WTC11 (cell line): ENCODE measurements around the gene OR10P1. TPM values are rescaled to one million over a fixed set of nuclear protein-coding genes. Genes with fewer than 3 reads are reported as not detected.

Experiments
- ATAC-seq: fragments of 200-7000 bp; cut with Tn5 transposase; 2 replicates; pipeline ENCODE4 v1.10.0; 2021; ENCODE audit warnings: mild to moderate bottlenecking, moderate library complexity
- CTCF ChIA-PET: fragments of 300-600 bp; sonication (Branson Sonifier 250); formaldehyde crosslinking; loops from one replicate; lab custom pipeline; 2021; ENCODE audit warnings: antibody characterized with exemption; lab: Charles Lee
- POLR2A ChIA-PET: fragments of 350-600 bp; sonication (Branson Sonifier 250); formaldehyde crosslinking; loops from one replicate; lab custom pipeline; 2021; ENCODE audit warnings: antibody characterized with exemption; lab: Charles Lee
- DNase-seq: peaks from one replicate; pipeline ENCODE4 v3.0.0; 2021; ENCODE audit warnings: low spot score
- H3K27ac Mint-ChIP-seq: 2 replicates; pipeline ENCODE4 v1.8.0; 2021; ENCODE audit warnings: mixed read lengths
- H3K27me3 Mint-ChIP-seq: 2 replicates; pipeline ENCODE4 v1.8.0; 2021; ENCODE audit warnings: low read depth, mild to moderate bottlenecking, moderate library complexity, mixed read lengths
- H3K36me3 Mint-ChIP-seq: 2 replicates; pipeline ENCODE4 v1.8.0; 2021; ENCODE audit warnings: mixed read lengths
- H3K4me1 Mint-ChIP-seq: 2 replicates; pipeline ENCODE4 v1.8.0; 2022; ENCODE audit warnings: mixed read lengths
- H3K4me3 Mint-ChIP-seq: 2 replicates; pipeline ENCODE4 v1.8.0; 2021; ENCODE audit warnings: mild to moderate bottlenecking, moderate library complexity, mixed read lengths
- H3K9me3 Mint-ChIP-seq: 2 replicates; pipeline ENCODE4 v1.8.0; 2021; ENCODE audit warnings: mixed read lengths
- AFF4 ChIP-seq: sonication (generic); formaldehyde crosslinking; IDR thresholded peaks from 2 replicates; pipeline ENCODE4 v1.8.1; 2023; ENCODE audit warnings: mild to moderate bottlenecking, missing genetic modification reagents, borderline replicate concordance
- AR ChIP-seq: fragments of 250-450 bp; sonication (Bioruptor Pico); IDR thresholded peaks from 2 replicates; pipeline ENCODE4 v1.9.0; 2021; ENCODE audit warnings: mild to moderate bottlenecking
- ATF2 ChIP-seq: sonication (generic); formaldehyde crosslinking; IDR thresholded peaks from 2 replicates; pipeline ENCODE4 v1.8.1; 2022; ENCODE audit warnings: low read depth, missing genetic modification reagents, borderline replicate concordance
- E2F5 ChIP-seq: sonication (generic); formaldehyde crosslinking; IDR thresholded peaks from 2 replicates; pipeline ENCODE4 v1.8.1; 2022; ENCODE audit warnings: mild to moderate bottlenecking, moderate library complexity, missing genetic modification reagents
- FOXP1 ChIP-seq: sonication (generic); formaldehyde crosslinking; IDR thresholded peaks from 2 replicates; pipeline ENCODE4 v1.8.0; 2022; ENCODE audit warnings: missing genetic modification reagents, mild to moderate bottlenecking, moderate library complexity, borderline replicate concordance
- FOXP4 ChIP-seq: sonication (generic); formaldehyde crosslinking; IDR thresholded peaks from 2 replicates; pipeline ENCODE4 v1.8.0; 2022; ENCODE audit warnings: mild to moderate bottlenecking, missing genetic modification reagents
- GABPB1 ChIP-seq: sonication (generic); formaldehyde crosslinking; IDR thresholded peaks from 2 replicates; pipeline ENCODE4 v1.8.1; 2023; ENCODE audit warnings: mild to moderate bottlenecking, missing genetic modification reagents
- HMGA2 ChIP-seq: fragments of 250-450 bp; sonication (Bioruptor Pico); IDR thresholded peaks from 2 replicates; pipeline ENCODE4 v1.4.0; 2021; ENCODE audit warnings: mild to moderate bottlenecking, moderate library complexity
- HMGXB4 ChIP-seq: sonication (generic); formaldehyde crosslinking; IDR thresholded peaks from 2 replicates; pipeline ENCODE4 v1.8.1; 2023; ENCODE audit warnings: mild to moderate bottlenecking, moderate library complexity, missing genetic modification reagents
- RORB ChIP-seq: fragments of 250-450 bp; sonication (Bioruptor Pico); IDR thresholded peaks from 2 replicates; pipeline ENCODE4 v1.9.0; 2021; ENCODE audit warnings: mild to moderate bottlenecking
- SMAD3 ChIP-seq: sonication (generic); formaldehyde crosslinking; IDR thresholded peaks from 2 replicates; pipeline ENCODE4 v1.8.0; 2022; ENCODE audit warnings: missing genetic modification reagents, mild to moderate bottlenecking, borderline replicate concordance
- SOX15 ChIP-seq: fragments of 250-450 bp; sonication (Bioruptor Pico); IDR thresholded peaks from 2 replicates; pipeline ENCODE4 v1.9.0; 2021; ENCODE audit warnings: mild to moderate bottlenecking
- TP53 ChIP-seq: sonication (generic); formaldehyde crosslinking; IDR thresholded peaks from 2 replicates; pipeline ENCODE4 v1.8.1; 2023; ENCODE audit warnings: mild to moderate bottlenecking, missing genetic modification reagents
- ZNF281 ChIP-seq: sonication (generic); formaldehyde crosslinking; IDR thresholded peaks from 2 replicates; pipeline ENCODE4 v1.8.0; 2023; ENCODE audit warnings: mild to moderate bottlenecking, missing genetic modification reagents
- ZNF317 ChIP-seq: sonication (generic); formaldehyde crosslinking; IDR thresholded peaks from 2 replicates; pipeline ENCODE4 v1.8.1; 2023; ENCODE audit warnings: low read depth, mild to moderate bottlenecking, moderate library complexity, missing genetic modification reagents, borderline replicate concordance
- ZNF512 ChIP-seq: sonication (generic); formaldehyde crosslinking; IDR thresholded peaks from 2 replicates; pipeline ENCODE4 v1.8.1; 2022; ENCODE audit warnings: missing genetic modification reagents, borderline replicate concordance
- total RNA-seq: library from RNA; stranded (reverse); gene quantifications from 3 replicates; pipeline ENCODE4 v1.2.3, GENCODE V29; 2021

The OR10P1 gene
- total RNA-seq, 1 experiment from 2014 or later = not detected

GRCh38 chr12:55673638-55674037 is 36.9 kb downstream of the OR10P1 start:
- POLR2A ChIA-PET = no interaction called here

GRCh38 chr12:55675666-55676065 is 39.0 kb downstream of the OR10P1 start:
- ChIA-PET CTCF (interaction anchor here (0.6 to 2.0 kb wide), 4 partner anchors 30 to 475 kb away, joined by 4 to 7 read pairs (median 4); partner anchors contain the start of genes CD63 and RDH5), POLR2A (no interaction called here)
- Mint-ChIP-seq H3K36me3 (no peaks in the 10 kb centered on the region), H3K27ac (no peak overlapping the region), H3K4me1 (no peaks in the 10 kb centered on the region; the same call in 1 of the 2 replicates), H3K9me3 (no peaks in the 10 kb centered on the region), H3K27me3 (peaks cover 25% of the 10 kb centered on the region), H3K4me3 (no peak overlapping the region)
- TF ChIP-seq GABPB1 (CRISPR knock-in tag) (no peak), AFF4 (CRISPR knock-in tag) (no peak), ZNF281 (CRISPR knock-in tag) (no peak), AR (CRISPR knock-in tag) (no peak), ATF2 (CRISPR knock-in tag) (no peak), TP53 (no peak), HMGXB4 (CRISPR knock-in tag) (no peak), SOX15 (CRISPR knock-in tag) (no peak), ZNF317 (CRISPR knock-in tag) (no peak), FOXP4 (CRISPR knock-in tag) (no peak), ZNF512 (CRISPR knock-in tag) (no peak)
- ATAC-seq = no peak
- DNase-seq = no peak

More at GRCh38 chr12:55673638-55674037, 36.9 kb downstream of the OR10P1 start:
- no peak for TF ChIP-seq HMGA2
- TF ChIP-seq E2F5 (CRISPR knock-in tag) = no peak
- no peak for TF ChIP-seq RORB (CRISPR knock-in tag)
- TF ChIP-seq SMAD3 = no peak
- no peak for TF ChIP-seq FOXP1 (CRISPR knock-in tag)
- H3K27ac Mint-ChIP-seq = no peak overlapping the region
- CTCF ChIA-PET = interaction anchor here (1.0 to 2.3 kb wide), 5 partner anchors 8 to 64 kb away, joined by 4 to 7 read pairs (median 4); a partner anchor contains a TSS
- no peaks in the 10 kb centered on the region for H3K9me3 Mint-ChIP-seq
- ATAC-seq = no peak
- no peak overlapping the region for H3K4me3 Mint-ChIP-seq
- no peak for DNase-seq
- no peaks in the 10 kb centered on the region for H3K36me3 Mint-ChIP-seq
- H3K4me1 Mint-ChIP-seq = no peaks in the 10 kb centered on the region
- peaks cover 25% of the 10 kb centered on the region for H3K27me3 Mint-ChIP-seq
